ENCODE data around the gene IGF2.

IGF2 gene

GRCh38 chr11:2102132-2102882, 36.9 kb downstream of the IGF2 start:
- DNase-seq = no peak

- no peak for DNase-seq
Measured at GRCh38 chr11:2101171-2101675, 38.0 kb downstream of the IGF2 start.

- DNase-seq = no peak
Measured at GRCh38 chr11:2100361-2101170, 38.6 kb downstream of the IGF2 start.

GRCh38 chr11:2099516-2100349, 39.5 kb downstream of the IGF2 start:
- no peak for DNase-seq

GRCh38 chr11:2098691-2099515, 40.3 kb downstream of the IGF2 start:
- no peak for DNase-seq

- no peak for DNase-seq
Measured at GRCh38 chr11:2097998-2098690, 41.0 kb downstream of the IGF2 start.

- no peak for DNase-seq
Measured at GRCh38 chr11:2097356-2097997, 41.7 kb downstream of the IGF2 start.

- no peak for DNase-seq
Measured at GRCh38 chr11:2096919-2097301, 42.3 kb downstream of the IGF2 start.

GRCh38 chr11:2096011-2096918, 42.9 kb downstream of the IGF2 start:
- no peak for DNase-seq

- DNase-seq = no peak
Measured at GRCh38 chr11:2095542-2095941, 43.6 kb downstream of the IGF2 start.

- DNase-seq = no peak
Measured at GRCh38 chr11:2095198-2095520, 44.0 kb downstream of the IGF2 start.

GRCh38 chr11:2094354-2095197, 44.6 kb downstream of the IGF2 start:
- no peak for DNase-seq

- DNase-seq = no peak
Measured at GRCh38 chr11:2093575-2094353, 45.4 kb downstream of the IGF2 start.

GRCh38 chr11:2092956-2093412, 46.2 kb downstream of the IGF2 start:
- DNase-seq = no peak

- DNase-seq = no peak
Measured at GRCh38 chr11:2092464-2092910, 46.7 kb downstream of the IGF2 start.

- no peak for DNase-seq
Measured at GRCh38 chr11:2091786-2092463, 47.3 kb downstream of the IGF2 start.

- DNase-seq = no peak
Measured at GRCh38 chr11:2091112-2091746, 48.0 kb downstream of the IGF2 start.

All from cortex of kidney (tissue), 1 donor.